Smooth muscle cell (in vitro differentiated cells): Measurements from ENCODE around the gene CTXND1. TPM values are rescaled to one million over a fixed set of nuclear protein-coding genes. Genes with fewer than 3 reads are reported as not detected.

ENCODE experiments used
- DNase-seq: peaks from one replicate; lab custom pipeline; 2025; ENCODE audit not compliant: unreplicated experiment; lab: John Stamatoyannopoulos, UW
- H2AFZ ChIP-seq: fragments of 200-600 bp; sonication (generic); 2 replicates; pipeline ENCODE4 v1.6.0; 2016; ENCODE audit warnings: antibody characterized with exemption, low read depth, mild to moderate bottlenecking
- H3F3A ChIP-seq: fragments of 200-600 bp; sonication (generic); 2 replicates; pipeline ENCODE4 v1.6.0; 2017; ENCODE audit warnings: antibody characterized with exemption, low read depth
- H3K27ac ChIP-seq: fragments of 200-600 bp; sonication (generic); 2 replicates; pipeline ENCODE4 v1.5.1; 2016; ENCODE audit warnings: low read depth, mild to moderate bottlenecking
- H3K27me3 ChIP-seq: fragments of 200-600 bp; sonication (generic); 2 replicates; pipeline ENCODE4 v1.6.1; 2016; ENCODE audit warnings: low read depth, mild to moderate bottlenecking
- H3K36me3 ChIP-seq: fragments of 200-600 bp; sonication (generic); 2 replicates; pipeline ENCODE4 v1.5.1; 2016; ENCODE audit warnings: low read depth
- H3K4me1 ChIP-seq: fragments of 200-600 bp; sonication (generic); 2 replicates; pipeline ENCODE4 v1.5.1; 2016; ENCODE audit warnings: low read depth
- H3K4me2 ChIP-seq: fragments of 200-600 bp; sonication (generic); 2 replicates; pipeline ENCODE4 v1.6.0; 2016; ENCODE audit warnings: mild to moderate bottlenecking
- H3K4me3 ChIP-seq: fragments of 200-600 bp; sonication (generic); 2 replicates; pipeline ENCODE4 v1.5.1; 2016; ENCODE audit warnings: mild to moderate bottlenecking
- H3K79me2 ChIP-seq: fragments of 200-600 bp; sonication (generic); 2 replicates; pipeline ENCODE4 v1.6.0; 2016; ENCODE audit warnings: low read depth, mild to moderate bottlenecking
- H3K9ac ChIP-seq: fragments of 200-600 bp; sonication (generic); 2 replicates; pipeline ENCODE4 v1.6.0; 2016; ENCODE audit warnings: low read depth
- H3K9me3 ChIP-seq: fragments of 200-600 bp; sonication (generic); replicated peaks from 2 replicates; pipeline ENCODE4 v1.5.1; 2016; ENCODE audit warnings: low read depth
- H4K20me1 ChIP-seq: fragments of 200-600 bp; sonication (generic); 2 replicates; pipeline ENCODE4 v1.6.0; 2016; ENCODE audit warnings: low read depth
- WGBS: methylation state at CpG from one replicate; pipeline ENCODE4 v1.1.7; 2016; ENCODE audit warnings: low lambda C conversion rate; 5-methylcytosine and 5-hydroxymethylcytosine counted together
- polyA plus RNA-seq: library from polyadenylated mRNA; unstranded; fragments of >200 nt; fragmentation: Nextera tagmentation; extraction: Ambion mirVana; gene quantifications from 2 replicates; pipeline ENCODE4 v1.2.1, GENCODE V29; 2016
- total RNA-seq: library from RNA; depleted of rRNA; stranded (reverse); fragments of >200 nt; gene quantifications from 2 replicates; pipeline ENCODE4 v1.2.3, GENCODE V29; 2014
- TF ChIP-seq, protein P1 (sequence below): fragments of 200-600 bp; sonication (generic); IDR thresholded peaks from 2 replicates; pipeline ENCODE4 v1.5.1; 2017; ENCODE audit warnings: borderline replicate concordance, mild to moderate bottlenecking, antibody characterized with exemption; ENCODE audit not compliant: insufficient read depth, poor library complexity, severe bottlenecking

The CTXND1 gene
- total and polyA plus RNA-seq, 2 experiments from 2014 or later: 0.06 TPM; not detected in 1

DNA sequence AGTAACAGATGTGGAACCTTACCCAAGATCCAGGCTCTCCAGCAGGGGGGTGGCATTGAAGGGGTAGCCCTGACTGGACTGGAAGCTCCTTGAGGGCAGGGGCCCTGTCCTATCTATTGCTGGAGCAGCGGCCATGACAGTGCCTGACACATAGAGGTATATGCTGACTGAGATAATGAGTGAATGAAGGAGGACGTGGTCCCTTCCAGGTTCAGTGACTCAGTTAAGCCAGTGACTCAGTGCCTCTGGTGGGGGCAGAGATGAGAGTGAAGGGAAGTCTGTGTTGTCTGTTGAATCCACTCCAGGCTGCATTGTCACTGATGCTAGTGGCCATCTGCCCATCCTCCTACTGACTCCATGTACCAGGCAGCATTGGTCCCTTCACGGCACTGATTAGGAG is 13.0 kb upstream of the CTXND1 start:
- no peaks in the 10 kb centered on the region for H4K20me1 ChIP-seq
- H3K4me3 ChIP-seq: no peak overlapping the region
- no peaks in the 10 kb centered on the region for H3K9me3 ChIP-seq
- no peaks in the 10 kb centered on the region for H3K4me1 ChIP-seq
- peaks cover 53% of the 10 kb centered on the region for H3K27me3 ChIP-seq
- H3K79me2 ChIP-seq: no peaks in the 10 kb centered on the region
- H2AFZ ChIP-seq: no peak overlapping the region
- no peak overlapping the region for H3K9ac ChIP-seq
- 68% methylated on average over 3 of the region's 3 CpGs for WGBS
- no peak overlapping the region for H3K27ac ChIP-seq
- H3K4me2 ChIP-seq: no peak overlapping the region
- TF ChIP-seq, protein P1, sequence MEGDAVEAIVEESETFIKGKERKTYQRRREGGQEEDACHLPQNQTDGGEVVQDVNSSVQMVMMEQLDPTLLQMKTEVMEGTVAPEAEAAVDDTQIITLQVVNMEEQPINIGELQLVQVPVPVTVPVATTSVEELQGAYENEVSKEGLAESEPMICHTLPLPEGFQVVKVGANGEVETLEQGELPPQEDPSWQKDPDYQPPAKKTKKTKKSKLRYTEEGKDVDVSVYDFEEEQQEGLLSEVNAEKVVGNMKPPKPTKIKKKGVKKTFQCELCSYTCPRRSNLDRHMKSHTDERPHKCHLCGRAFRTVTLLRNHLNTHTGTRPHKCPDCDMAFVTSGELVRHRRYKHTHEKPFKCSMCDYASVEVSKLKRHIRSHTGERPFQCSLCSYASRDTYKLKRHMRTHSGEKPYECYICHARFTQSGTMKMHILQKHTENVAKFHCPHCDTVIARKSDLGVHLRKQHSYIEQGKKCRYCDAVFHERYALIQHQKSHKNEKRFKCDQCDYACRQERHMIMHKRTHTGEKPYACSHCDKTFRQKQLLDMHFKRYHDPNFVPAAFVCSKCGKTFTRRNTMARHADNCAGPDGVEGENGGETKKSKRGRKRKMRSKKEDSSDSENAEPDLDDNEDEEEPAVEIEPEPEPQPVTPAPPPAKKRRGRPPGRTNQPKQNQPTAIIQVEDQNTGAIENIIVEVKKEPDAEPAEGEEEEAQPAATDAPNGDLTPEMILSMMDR: no peak
- H3K36me3 ChIP-seq: no peaks in the 10 kb centered on the region
- no peaks in the 10 kb centered on the region for H3F3A ChIP-seq
- no peak for DNase-seq

DNA sequence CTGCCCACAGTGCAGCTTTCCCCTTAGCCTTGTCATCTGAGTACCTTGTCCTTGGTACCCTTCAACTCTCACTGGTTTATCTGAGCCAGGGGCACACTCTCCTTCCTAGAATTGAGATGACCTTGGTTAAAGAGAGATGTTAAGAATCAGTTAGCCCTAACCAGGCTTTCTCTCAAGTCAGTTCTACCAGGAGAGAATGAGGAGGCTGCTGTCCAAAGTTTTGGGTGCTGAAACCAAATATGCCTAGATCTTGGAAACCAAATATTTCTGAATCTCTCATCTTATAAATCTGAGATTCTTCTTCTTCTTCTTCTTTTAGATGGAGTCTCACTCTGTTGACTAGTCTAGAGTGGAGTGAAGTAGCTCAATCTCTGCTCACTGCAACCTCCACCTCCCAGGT is 12.0 kb upstream of the CTXND1 start:
- H3K79me2 ChIP-seq: no peaks in the 10 kb centered on the region
- H3K4me2 ChIP-seq: no peak overlapping the region
- no peak for DNase-seq
- TF ChIP-seq, protein P1: no peak
- no peaks in the 10 kb centered on the region for H3K9me3 ChIP-seq
- H3K36me3 ChIP-seq: no peaks in the 10 kb centered on the region
- no peak overlapping the region for H3K4me3 ChIP-seq
- H3K9ac ChIP-seq: no peak overlapping the region
- no peak overlapping the region for H3K27ac ChIP-seq
- no peaks in the 10 kb centered on the region for H3K4me1 ChIP-seq
- H3K27me3 ChIP-seq: peaks cover 51% of the 10 kb centered on the region
- H2AFZ ChIP-seq: no peak overlapping the region
- H4K20me1 ChIP-seq: no peaks in the 10 kb centered on the region
- no peaks in the 10 kb centered on the region for H3F3A ChIP-seq

DNA sequence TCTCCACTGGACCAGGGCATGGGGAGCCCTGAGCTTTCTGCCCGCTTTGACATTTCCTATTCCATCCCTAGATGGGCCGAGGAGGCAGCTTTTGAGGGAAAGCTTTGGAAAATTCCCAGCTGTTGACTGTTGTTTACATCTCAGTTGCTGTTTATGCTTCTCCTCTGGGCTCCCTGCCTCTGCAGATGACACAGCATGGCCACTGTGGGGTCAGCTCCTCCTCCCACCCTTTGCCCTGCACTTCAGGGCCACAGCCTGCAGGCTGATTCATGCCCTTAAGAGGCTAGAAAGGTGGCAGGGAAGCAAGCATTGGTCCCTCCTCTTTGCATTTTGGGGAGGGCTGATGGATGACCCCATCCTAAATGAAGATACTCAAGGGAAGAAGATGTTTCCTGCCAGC is 8.5 kb upstream of the CTXND1 start:
- Histone ChIP-seq H3K27ac (no peak overlapping the region), H3K4me3 (no peak overlapping the region), H3K4me2 (no peak overlapping the region), H3F3A (no peaks in the 10 kb centered on the region), H3K9me3 (no peaks in the 10 kb centered on the region), H3K36me3 (no peaks in the 10 kb centered on the region), H3K27me3 (peaks cover 56% of the 10 kb centered on the region), H3K79me2 (no peaks in the 10 kb centered on the region), H3K4me1 (no peaks in the 10 kb centered on the region), H3K9ac (no peak overlapping the region), H2AFZ (no peak overlapping the region), H4K20me1 (no peaks in the 10 kb centered on the region)
- DNase-seq: no peak
- WGBS: 75% methylated on average over 2 of the region's 2 CpGs
- TF ChIP-seq, protein P1: no peak

GRCh38 chr15:80259942-80260510 is 8.0 kb upstream of the CTXND1 start:
- Histone ChIP-seq H3F3A (no peaks in the 10 kb centered on the region), H3K36me3 (no peaks in the 10 kb centered on the region), H3K9me3 (no peaks in the 10 kb centered on the region), H2AFZ (no peak overlapping the region), H3K79me2 (no peaks in the 10 kb centered on the region), H3K4me2 (no peak overlapping the region), H3K27ac (no peak overlapping the region), H3K4me3 (no peak overlapping the region), H3K4me1 (no peaks in the 10 kb centered on the region), H4K20me1 (no peaks in the 10 kb centered on the region), H3K9ac (no peak overlapping the region), H3K27me3 (peaks cover 61% of the 10 kb centered on the region)
- no peak for DNase-seq
- TF ChIP-seq, protein P1: no peak
- 100% methylated on average over 1 of the region's 1 CpG for WGBS
